Right atrium auricular region (tissue), 2 donors: ENCODE data around the gene FGD3. TPM values are rescaled to one million over a fixed set of nuclear protein-coding genes. Genes with fewer than 3 reads are reported as not detected.

Source experiments
- DNase-seq: peaks from one replicate; pipeline ENCODE4 v3.0.0-alpha.2; 2019; ENCODE audit warnings: low spot score
- H3K27ac ChIP-seq, 2 donors: fragments of 200-600 bp; sonication (generic); 1 replicate in 1 of 2; 2 replicates in 1 of 2; pipeline ENCODE4 v1.5.1; 2016 to 2019
- H3K27me3 ChIP-seq, 2 donors: fragments of 200-600 bp; sonication (generic); one replicate each; pipeline versions ENCODE4 v1.5.1 to v1.6.0; 2017 to 2019
- H3K36me3 ChIP-seq: fragments of 200-600 bp; sonication (generic); one replicate; pipeline ENCODE4 v1.5.1; 2016
- H3K4me1 ChIP-seq, 2 donors: fragments of 200-600 bp; sonication (generic); one replicate each; pipeline versions ENCODE4 v1.5.1 to v1.6.0; 2017 to 2019
- H3K4me3 ChIP-seq, 2 donors: fragments of 200-600 bp; sonication (generic); 1 replicate in 1 of 2; 2 replicates in 1 of 2; pipeline ENCODE4 v1.5.1; 2017 to 2019; ENCODE audit warnings: mild to moderate bottlenecking in 1 of 2, moderate library complexity in 1 of 2
- H3K9me3 ChIP-seq, 2 donors: fragments of 200-600 bp; sonication (generic); one replicate each; pipeline ENCODE4 v1.5.1; 2019
- CTCF ChIP-seq, 2 donors: fragments of 200-600 bp; sonication (generic); IDR thresholded peaks; one replicate each; pipeline ENCODE4 v1.5.1; 2019; ENCODE audit warnings: antibody characterized with exemption in 2 of 2
- total RNA-seq, 2 donors: library from RNA; depleted of rRNA; stranded (reverse); fragments of >200 nt; gene quantifications; one replicate each; pipeline ENCODE4 v1.1.0, GENCODE V29; 2016

FGD3 gene
- total RNA-seq, 2 donors from 2014 or later: 2.2 to 3.3 TPM

GRCh38 chr9:93038918-93039317, 91.6 kb downstream of the FGD3 start:
- no peak for TF ChIP-seq CTCF (IDR thresholded peaks at IDR 0.05)
- DNase-seq: no peak

GRCh38 chr9:93039456-93039855, 92.1 kb downstream of the FGD3 start:
- H3K4me3 ChIP-seq: no peak overlapping the region
- H3K27me3 ChIP-seq: no peaks in the 10 kb centered on the region
- no peaks in the 10 kb centered on the region for H3K36me3 ChIP-seq
- H3K9me3 ChIP-seq: no peaks in the 10 kb centered on the region
- no peak for DNase-seq
- H3K27ac ChIP-seq: no peak overlapping the region
- H3K4me1 ChIP-seq: no peaks in the 10 kb centered on the region
- no peak for TF ChIP-seq CTCF (IDR thresholded peaks at IDR 0.05)

More at GRCh38 chr9:93038918-93039317, 91.6 kb downstream of the FGD3 start:
- Histone ChIP-seq H3K27me3 (no peaks in the 10 kb centered on the region), H3K4me1 (no peaks in the 10 kb centered on the region), H3K27ac (no peak overlapping the region), H3K9me3 (no peaks in the 10 kb centered on the region), H3K4me3 (no peak overlapping the region), H3K36me3 (no peaks in the 10 kb centered on the region)

GRCh38 chr9:93039976-93040375, 92.7 kb downstream of the FGD3 start:
- H3K4me1 ChIP-seq: no peaks in the 10 kb centered on the region
- H3K27me3 ChIP-seq: no peaks in the 10 kb centered on the region
- TF ChIP-seq CTCF (IDR thresholded peaks at IDR 0.05): no peak
- no peak overlapping the region for H3K27ac ChIP-seq
- no peaks in the 10 kb centered on the region for H3K36me3 ChIP-seq
- H3K9me3 ChIP-seq: no peaks in the 10 kb centered on the region
- no peak for DNase-seq
- no peak overlapping the region for H3K4me3 ChIP-seq

- no peak overlapping the region for H3K4me3 ChIP-seq
- H3K9me3 ChIP-seq: no peaks in the 10 kb centered on the region
- no peak for TF ChIP-seq CTCF (IDR thresholded peaks at IDR 0.05)
- no peak overlapping the region for H3K27ac ChIP-seq
- H3K36me3 ChIP-seq: no peaks in the 10 kb centered on the region
- H3K27me3 ChIP-seq: no peaks in the 10 kb centered on the region
- no peak for DNase-seq
- H3K4me1 ChIP-seq: no peaks in the 10 kb centered on the region
Observed at GRCh38 chr9:93040409-93040808, 93.1 kb downstream of the FGD3 start.

DNA sequence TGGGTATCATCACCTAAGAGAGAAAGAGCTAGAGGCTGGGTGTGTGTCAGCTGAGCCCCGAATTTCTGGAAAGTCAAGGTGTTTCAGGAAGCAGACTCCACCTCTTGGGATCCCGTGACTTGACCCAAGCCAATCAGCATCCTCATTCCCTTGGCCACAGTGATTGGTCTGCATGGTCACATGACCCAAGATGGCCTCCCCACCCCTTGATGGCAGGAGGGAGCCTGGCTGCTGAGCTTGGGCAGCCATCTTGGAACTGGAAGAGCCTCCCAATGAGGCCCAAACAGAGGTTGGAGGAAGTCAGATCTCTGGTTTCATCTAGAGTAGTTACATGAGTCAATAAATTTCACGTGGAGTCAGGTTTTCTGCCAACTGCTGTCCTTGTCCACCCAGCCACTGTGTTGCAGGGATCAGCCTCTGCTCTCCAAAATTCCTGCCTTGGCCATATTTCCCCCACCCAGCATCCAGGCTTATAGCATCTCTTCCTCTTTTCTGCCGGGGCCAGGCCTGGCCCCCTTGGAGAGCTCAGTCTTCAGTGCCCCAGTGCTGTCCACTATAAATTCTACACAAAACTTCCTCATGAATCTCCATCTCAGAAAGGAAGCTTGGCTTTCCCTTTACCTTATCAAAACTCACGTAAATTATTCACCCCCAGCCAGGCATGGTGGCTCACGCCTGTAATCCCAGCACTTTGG, 93.9 kb downstream of the FGD3 start:
- DNase-seq: no peak
- Histone ChIP-seq H3K27ac (no peak overlapping the region), H3K27me3 (no peaks in the 10 kb centered on the region), H3K9me3 (peaks cover 0 to 7% of the 10 kb centered on the region in 2 donors), H3K36me3 (no peaks in the 10 kb centered on the region), H3K4me1 (no peaks in the 10 kb centered on the region), H3K4me3 (no peak overlapping the region)
- TF ChIP-seq CTCF (IDR thresholded peaks at IDR 0.05): no peak

GRCh38 chr9:93043122-93043521, 95.8 kb downstream of the FGD3 start:
- Histone ChIP-seq H3K4me1 (no peaks in the 10 kb centered on the region), H3K27ac (no peak overlapping the region), H3K9me3 (peaks cover 0 to 7% of the 10 kb centered on the region in 2 donors), H3K27me3 (no peaks in the 10 kb centered on the region), H3K4me3 (no peak overlapping the region), H3K36me3 (no peaks in the 10 kb centered on the region)
- TF ChIP-seq CTCF (IDR thresholded peaks at IDR 0.05): no peak
- DNase-seq: no peak
